ENCODE data around the gene NDUFS8.

- no peak for TF ChIP-seq EP300 (IDR thresholded peaks at IDR 0.05; ENCODE audit: low read depth)
- no peak for TF ChIP-seq POLR2A (IDR thresholded peaks at IDR 0.05)
Measured at GRCh38 chr11:68026391-68027105, 3.9 kb upstream of the NDUFS8 start.

Measured in transverse colon (tissue), 1 donor.